ENCODE data around the gene SNX5.

DNA sequence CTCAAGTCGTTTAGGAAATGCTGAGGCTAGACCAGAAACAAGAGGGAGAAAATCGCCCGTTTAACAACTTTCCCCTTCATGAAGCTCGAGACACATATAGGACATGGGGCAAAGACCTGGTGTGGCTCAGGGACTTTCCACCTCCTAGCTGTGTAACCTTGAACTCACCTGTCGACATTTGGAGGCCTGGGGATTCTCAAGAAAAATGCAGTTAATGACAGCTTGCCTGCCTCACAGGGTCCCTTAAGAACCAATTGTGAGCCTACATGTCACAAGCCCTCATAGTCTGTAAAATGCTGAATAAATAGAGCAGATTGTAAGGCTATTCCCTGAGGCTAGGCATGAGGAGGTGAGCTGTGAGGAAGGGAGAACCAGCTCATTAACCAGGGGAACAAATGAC, 35.3 kb upstream of the SNX5 start:
- no peak for TF ChIP-seq POLR2A (IDR thresholded peaks at IDR 0.05; ENCODE audit: low read depth, low read length)
- no peak for TF ChIP-seq POU2F2 (IDR thresholded peaks at IDR 0.05; ENCODE audit: low read depth, low read length)

Measured in GM12891 (cell line).